ENCODE measurements around the gene ABHD11. TPM values are rescaled to one million over a fixed set of nuclear protein-coding genes. Genes with fewer than 3 reads are reported as not detected.

Gene ABHD11
- total and polyA plus RNA-seq, 10 donors = 11.4 to 26.0 (median 17.8) TPM

DNA sequence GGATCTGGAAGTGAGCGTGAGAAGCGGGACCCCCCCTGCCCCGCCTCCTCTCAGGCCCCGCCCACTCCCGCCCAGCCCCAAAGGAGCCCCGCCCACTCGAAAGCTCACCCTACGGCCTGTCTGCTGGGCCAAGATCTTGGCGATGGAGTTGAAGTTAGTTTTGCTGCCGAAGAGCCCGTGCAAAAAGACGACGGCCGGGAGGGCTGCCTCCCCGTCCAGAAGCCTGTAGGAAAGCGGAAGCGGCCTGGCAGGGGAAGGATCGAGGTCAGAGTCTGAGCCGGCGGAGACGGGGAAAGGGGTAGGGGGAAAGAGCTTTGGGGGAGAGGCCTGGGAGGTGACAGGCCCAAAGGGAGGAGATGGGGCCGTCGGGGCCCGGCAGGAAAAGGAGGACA, 386 bp downstream of the ABHD11 start:
- Histone ChIP-seq H3K27me3 (replicated peaks in 1 of 7) (peaks cover 0 to 3% (median 0%) of the 10 kb centered on the region in 7 donors), H3K27ac (peak overlapping the region; percentile 72 to 95 (median 90)), H3K4me1 (peaks cover 6 to 59% (median 39%) of the 10 kb centered on the region in 6 donors), H3K4me3 (peak overlapping the region; percentile 82 to 98 (median 94)), H3K9me3 (no peaks in the 10 kb centered on the region), H3K36me3 (peaks cover 0 to 23% (median 14%) of the 10 kb centered on the region in 6 donors)
- 0 to 1% (median 0%) methylated on average over 23 to 24 of the region's 24 CpGs for WGBS, 5 donors
- no peak for TF ChIP-seq POLR2AphosphoS5 (IDR thresholded peaks at IDR 0.05)
- no peak for TF ChIP-seq POLR2A (IDR thresholded peaks at IDR 0.05)
- TF ChIP-seq, protein P1, sequence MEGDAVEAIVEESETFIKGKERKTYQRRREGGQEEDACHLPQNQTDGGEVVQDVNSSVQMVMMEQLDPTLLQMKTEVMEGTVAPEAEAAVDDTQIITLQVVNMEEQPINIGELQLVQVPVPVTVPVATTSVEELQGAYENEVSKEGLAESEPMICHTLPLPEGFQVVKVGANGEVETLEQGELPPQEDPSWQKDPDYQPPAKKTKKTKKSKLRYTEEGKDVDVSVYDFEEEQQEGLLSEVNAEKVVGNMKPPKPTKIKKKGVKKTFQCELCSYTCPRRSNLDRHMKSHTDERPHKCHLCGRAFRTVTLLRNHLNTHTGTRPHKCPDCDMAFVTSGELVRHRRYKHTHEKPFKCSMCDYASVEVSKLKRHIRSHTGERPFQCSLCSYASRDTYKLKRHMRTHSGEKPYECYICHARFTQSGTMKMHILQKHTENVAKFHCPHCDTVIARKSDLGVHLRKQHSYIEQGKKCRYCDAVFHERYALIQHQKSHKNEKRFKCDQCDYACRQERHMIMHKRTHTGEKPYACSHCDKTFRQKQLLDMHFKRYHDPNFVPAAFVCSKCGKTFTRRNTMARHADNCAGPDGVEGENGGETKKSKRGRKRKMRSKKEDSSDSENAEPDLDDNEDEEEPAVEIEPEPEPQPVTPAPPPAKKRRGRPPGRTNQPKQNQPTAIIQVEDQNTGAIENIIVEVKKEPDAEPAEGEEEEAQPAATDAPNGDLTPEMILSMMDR (IDR thresholded peaks at IDR 0.05 in 8 of 11, conservative IDR thresholded peaks at IDR 0.05 in 3 of 11) = no peak
- intact Hi-C loops (cut with DNase I; ENCODE audit: low total_unique reads) = loop anchor here (5.0 to 10.0 kb wide), 2 partner anchors 53 to 114 kb away; partner anchors contain the start of genes BUD23 and DNAJC30
- no peak for DNase-seq

DNA sequence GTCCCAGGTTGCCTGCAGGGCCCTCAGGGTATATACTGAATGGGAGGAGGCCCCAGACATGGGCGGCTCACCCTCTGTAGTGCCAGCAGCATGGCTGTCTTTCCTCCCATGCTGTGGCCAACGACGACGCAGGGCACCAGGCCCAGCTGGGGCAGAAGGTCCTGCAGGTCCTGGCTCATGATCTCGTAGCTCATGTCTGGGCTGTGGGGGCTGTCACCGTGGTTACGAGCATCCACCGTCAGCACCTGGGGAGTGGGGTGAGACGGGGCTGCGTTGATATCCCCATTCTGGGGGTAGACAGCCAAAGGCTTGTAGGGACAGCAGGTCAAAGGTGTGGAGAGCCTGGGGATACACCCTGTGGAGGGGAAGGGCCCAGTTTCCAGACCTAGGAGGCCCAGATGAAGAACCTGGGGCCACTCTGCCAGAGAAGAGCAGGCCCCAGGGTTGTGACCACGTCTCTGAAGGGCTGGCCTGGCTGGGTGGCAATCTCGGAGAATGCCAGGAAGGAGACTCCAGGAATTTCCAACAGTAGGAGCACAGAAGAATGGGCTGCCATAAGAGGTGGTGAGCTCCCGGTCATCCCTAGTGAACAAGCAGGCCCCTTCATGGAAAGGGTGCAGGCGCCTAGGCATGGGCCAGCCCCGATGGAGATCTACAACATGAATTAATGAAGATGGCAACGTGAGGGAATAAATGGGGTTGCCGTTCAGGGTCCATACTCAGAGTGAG, 947 bp downstream of the ABHD11 start:
- H3K27ac ChIP-seq = peak overlapping the region; percentile 72 to 95 (median 90)
- no peaks in the 10 kb centered on the region for H3K9me3 ChIP-seq
- no peaks in the 10 kb centered on the region for H3K27me3 ChIP-seq (replicated peaks in 1 of 7)
- intact Hi-C loops (cut with DNase I; ENCODE audit: low total_unique reads) = loop anchor here (5.0 to 10.0 kb wide), 2 partner anchors 53 to 115 kb away; partner anchors contain the start of genes BUD23 and DNAJC30
- peaks cover 6 to 54% (median 33%) of the 10 kb centered on the region in 6 donors for H3K4me1 ChIP-seq
- TF ChIP-seq POLR2A (IDR thresholded peaks at IDR 0.05) = no peak
- TF ChIP-seq, protein P1 (IDR thresholded peaks at IDR 0.05 in 8 of 11, conservative IDR thresholded peaks at IDR 0.05 in 3 of 11) = no peak
- peaks cover 0 to 23% (median 14%) of the 10 kb centered on the region in 6 donors for H3K36me3 ChIP-seq
- DNase-seq = peak; percentile 87
- peak overlapping the region; percentile 82 to 98 (median 94) for H3K4me3 ChIP-seq
- WGBS, 5 donors = 74 to 80% (median 79%) methylated on average over 16 to 17 of the region's 17 CpGs

DNA sequence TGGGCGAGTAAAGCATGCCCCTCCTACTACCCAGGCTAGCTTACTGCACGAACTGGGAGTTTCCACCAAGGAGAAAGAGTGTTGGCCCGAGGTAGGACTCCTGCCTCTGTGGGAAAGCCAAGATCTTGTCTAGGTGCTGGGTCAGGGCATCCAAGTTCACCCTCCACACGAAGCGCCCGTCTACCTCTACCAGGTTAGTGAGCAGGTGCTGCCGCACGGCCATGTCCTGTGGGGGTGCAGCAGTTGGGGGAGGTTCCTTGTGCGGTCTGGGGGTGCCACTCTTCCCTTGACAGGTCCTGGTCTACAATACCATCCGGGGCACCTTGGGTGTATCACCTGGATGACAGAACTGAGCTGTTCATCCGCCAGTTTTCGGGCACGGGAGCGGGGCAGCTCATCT, 1.7 kb downstream of the ABHD11 start:
- peaks cover 6 to 51% (median 31%) of the 10 kb centered on the region in 6 donors for H3K4me1 ChIP-seq
- no peak overlapping the region for H3K4me3 ChIP-seq
- H3K27me3 ChIP-seq (replicated peaks in 1 of 7) = no peaks in the 10 kb centered on the region
- TF ChIP-seq POLR2AphosphoS5 (IDR thresholded peaks at IDR 0.05) = no peak
- TF ChIP-seq, protein P1 (IDR thresholded peaks at IDR 0.05 in 8 of 11, conservative IDR thresholded peaks at IDR 0.05 in 3 of 11) = no peak
- TF ChIP-seq POLR2A (IDR thresholded peaks at IDR 0.05) = no peak
- H3K36me3 ChIP-seq = peaks cover 0 to 23% (median 14%) of the 10 kb centered on the region in 6 donors
- intact Hi-C loops (cut with DNase I; ENCODE audit: low total_unique reads) = loop anchor here (5.0 to 10.0 kb wide), 2 partner anchors 52 to 115 kb away; partner anchors contain the start of genes BUD23 and DNAJC30
- H3K27ac ChIP-seq = no peak overlapping the region
- WGBS, 5 donors = 90 to 98% (median 93%) methylated on average over 5 to 14 of the region's 14 CpGs
- no peaks in the 10 kb centered on the region for H3K9me3 ChIP-seq
- peak; percentile 79 for DNase-seq

DNA sequence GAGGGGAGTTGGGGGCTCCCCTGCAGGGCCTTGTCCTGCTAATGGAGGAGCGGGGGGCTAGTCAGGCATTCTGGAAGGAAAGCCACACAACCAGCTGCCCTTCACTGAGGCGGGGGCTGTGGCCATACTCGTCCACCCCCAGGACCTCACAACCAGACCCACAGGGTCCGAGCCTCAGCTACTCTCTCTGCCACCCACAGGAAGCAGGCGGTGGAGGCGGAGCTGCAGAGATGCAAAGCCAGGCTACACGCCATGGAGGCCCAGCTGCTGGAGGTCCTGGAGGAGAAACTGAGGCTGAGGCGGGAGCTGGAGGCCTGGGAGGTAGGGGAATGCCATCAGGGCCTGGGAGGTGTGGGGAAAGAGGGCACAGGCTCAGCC, 3.1 kb downstream of the ABHD11 start:
- H3K4me3 ChIP-seq = no peak overlapping the region
- DNase-seq = peak; percentile 80
- H3K36me3 ChIP-seq = peaks cover 0 to 23% (median 14%) of the 10 kb centered on the region in 6 donors
- peaks cover 6 to 57% (median 31%) of the 10 kb centered on the region in 6 donors for H3K4me1 ChIP-seq
- peak overlapping the region in 5 of 8 donors; percentile 56 to 89 (median 83) for H3K27ac ChIP-seq
- no peaks in the 10 kb centered on the region for H3K9me3 ChIP-seq
- TF ChIP-seq POLR2A (IDR thresholded peaks at IDR 0.05) (no peak), POLR2AphosphoS5 (IDR thresholded peaks at IDR 0.05) (no peak)
- TF ChIP-seq, protein P1 (IDR thresholded peaks at IDR 0.05 in 8 of 11, conservative IDR thresholded peaks at IDR 0.05 in 3 of 11) = no peak
- WGBS, 5 donors = 87 to 100% (median 91%) methylated on average over 1 to 8 of the region's 8 CpGs
- intact Hi-C loops (cut with DNase I; ENCODE audit: low total_unique reads) = loop anchor here (5.0 to 10.0 kb wide), 2 partner anchors 51 to 117 kb away; partner anchors contain the start of genes BUD23 and DNAJC30
- no peaks in the 10 kb centered on the region for H3K27me3 ChIP-seq (replicated peaks in 1 of 7)
